ENCODE data around the gene NXN.
A peak's percentile ranks its signal among the peaks of the same experiment; 100 is the strongest.

The NXN gene

DNA sequence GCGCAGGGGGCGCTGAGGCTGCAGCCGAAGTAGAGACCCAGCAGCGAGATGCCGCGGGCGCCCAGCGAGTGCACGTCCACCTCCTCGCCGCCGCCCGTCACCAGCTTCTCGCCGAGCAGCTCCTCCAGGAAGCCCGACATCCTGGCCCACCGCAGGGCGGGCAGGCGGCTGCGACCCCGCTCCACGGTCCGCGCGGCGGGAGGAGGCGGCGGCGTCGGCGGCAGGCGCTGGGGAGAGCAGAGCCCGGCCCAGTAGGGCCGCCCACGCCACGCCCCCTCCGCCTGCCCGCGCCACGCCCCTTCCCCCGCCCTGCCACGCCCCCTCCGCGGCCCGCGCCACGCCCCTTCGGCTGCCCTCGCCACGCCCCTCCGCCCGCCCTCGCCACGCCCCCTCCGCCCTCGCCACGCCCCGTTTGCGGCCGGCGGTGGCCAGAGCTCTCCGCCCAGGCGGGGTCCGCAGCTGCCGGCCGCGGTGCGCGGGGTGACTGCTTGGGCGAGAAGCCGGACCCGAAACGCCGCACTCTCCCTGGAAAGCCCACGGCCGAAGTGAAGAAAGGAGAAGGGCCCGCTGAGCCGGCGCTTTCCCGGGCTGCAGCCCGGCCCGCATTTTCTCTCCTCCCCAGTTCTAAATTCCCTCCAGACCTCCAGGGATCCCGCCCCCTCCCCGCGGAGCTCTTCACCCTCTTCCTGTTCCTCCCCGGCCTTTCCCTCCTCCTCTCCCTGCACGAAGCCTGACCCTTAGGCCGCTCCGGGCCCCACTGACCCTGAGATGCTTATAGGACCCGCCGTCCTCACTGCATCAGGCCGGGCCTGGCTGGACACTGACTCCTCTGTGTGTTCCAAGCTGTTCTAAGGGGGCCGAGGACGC is at the start of gene NXN:
Gene NXN, minus strand, starts transcription at position 238 of the 867 bp plus-strand sequence.
- peak; percentile 85 for DNase-seq (ENCODE audit: low spot score)

DNA sequence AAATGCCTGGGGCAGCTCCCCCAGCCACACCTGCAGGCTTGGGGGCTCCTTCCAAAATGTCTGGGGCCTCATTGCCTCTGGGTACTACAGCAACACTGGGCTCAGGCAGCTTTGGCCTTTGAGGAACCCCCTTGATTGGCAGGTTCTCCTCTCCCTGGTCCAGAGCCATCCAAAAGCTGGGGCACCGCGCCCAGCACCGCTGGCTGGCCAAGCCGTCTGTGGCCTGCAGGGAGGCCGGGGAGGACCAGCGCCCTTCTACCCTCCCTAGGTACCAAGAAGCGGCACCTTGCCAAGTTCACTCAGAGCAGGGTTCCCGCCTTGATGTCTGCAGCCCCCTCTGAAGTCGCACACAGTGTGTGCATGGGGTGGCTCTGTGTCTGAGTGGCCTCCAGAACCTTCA is 47.5 kb upstream of the NXN start:
- DNase-seq (ENCODE audit: low spot score) = no peak

DNA sequence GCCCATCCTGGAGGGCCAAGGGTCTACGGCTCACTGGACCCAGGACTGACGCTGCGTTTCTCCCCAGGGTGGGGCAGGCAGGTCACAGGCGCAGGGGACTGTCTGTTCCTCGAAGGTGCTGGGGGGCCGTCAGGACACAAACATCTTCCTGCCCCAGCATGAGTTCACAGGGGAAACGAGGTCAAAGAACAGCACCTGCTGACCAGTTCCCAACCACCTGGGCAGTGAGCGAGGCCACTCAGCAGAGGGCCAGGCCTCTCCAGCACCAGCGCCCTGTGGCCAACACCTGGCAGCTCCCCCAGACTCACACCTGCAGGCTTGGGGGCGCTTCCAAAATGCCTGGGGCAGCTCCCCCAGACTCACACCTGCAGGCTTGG is 47.0 kb upstream of the NXN start:
- no peak for DNase-seq (ENCODE audit: low spot score)

DNA sequence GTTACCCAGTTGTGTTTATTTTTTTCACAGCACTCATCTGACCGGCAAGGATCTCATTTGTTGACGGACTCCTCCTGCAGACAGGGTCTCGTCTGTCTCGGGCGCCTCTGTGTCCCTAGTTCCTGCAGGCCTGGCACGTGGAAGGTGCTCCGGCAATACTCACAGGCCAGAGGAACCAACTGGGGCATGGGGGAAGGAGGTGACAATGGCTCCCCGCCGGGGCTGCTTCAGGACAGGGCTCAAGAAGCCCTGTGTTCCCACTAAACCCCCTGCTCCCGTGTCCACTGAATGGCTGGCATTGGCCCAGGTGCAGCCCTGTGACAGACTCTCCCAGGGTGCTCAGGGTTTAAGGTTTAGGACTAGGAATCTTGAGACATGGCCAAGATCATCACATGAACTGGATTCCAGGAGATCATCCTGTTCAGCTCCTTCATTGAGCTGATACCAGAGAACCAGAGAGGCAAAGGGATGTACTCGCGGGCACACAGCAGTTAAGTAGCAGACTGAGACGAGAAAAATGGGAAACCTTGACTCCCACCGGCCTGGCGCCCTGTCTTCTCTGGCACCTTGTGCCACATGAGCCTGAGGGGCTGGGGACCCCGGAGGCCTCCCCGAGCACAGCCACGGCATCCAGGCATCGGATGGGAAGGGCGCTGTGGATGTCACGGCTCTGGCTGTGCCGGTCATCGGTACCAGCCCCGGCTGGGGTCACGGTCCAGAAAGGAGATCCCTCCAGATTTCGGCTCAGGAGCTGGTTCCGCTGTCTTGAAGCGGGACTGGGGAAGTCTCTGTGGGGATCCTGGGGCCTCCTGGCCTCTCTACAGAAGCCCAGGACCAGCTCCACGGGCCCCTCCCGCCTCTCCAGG is 46.4 kb upstream of the NXN start:
- DNase-seq (ENCODE audit: low spot score) = no peak

DNA sequence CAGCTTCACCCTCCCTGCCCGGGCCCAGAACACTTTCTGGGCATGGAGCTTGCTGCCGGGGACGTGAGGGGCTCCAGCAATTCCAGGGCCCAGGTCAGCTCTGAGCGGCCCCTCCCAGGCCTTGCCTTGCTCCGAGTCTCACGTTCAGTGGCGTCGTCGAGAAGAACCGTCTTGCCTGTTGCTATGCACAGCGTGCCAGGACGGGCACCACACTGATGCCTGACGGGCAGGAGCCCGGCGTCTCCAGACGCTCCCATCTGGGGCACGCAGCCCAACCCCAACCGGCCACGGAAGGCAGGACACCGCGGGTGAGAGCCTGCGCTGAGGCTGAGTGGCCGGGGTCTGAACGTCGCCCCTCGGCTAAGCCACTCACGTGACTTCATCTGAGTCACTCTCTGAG is 44.5 kb upstream of the NXN start:
- DNase-seq (ENCODE audit: low spot score) = no peak

DNA sequence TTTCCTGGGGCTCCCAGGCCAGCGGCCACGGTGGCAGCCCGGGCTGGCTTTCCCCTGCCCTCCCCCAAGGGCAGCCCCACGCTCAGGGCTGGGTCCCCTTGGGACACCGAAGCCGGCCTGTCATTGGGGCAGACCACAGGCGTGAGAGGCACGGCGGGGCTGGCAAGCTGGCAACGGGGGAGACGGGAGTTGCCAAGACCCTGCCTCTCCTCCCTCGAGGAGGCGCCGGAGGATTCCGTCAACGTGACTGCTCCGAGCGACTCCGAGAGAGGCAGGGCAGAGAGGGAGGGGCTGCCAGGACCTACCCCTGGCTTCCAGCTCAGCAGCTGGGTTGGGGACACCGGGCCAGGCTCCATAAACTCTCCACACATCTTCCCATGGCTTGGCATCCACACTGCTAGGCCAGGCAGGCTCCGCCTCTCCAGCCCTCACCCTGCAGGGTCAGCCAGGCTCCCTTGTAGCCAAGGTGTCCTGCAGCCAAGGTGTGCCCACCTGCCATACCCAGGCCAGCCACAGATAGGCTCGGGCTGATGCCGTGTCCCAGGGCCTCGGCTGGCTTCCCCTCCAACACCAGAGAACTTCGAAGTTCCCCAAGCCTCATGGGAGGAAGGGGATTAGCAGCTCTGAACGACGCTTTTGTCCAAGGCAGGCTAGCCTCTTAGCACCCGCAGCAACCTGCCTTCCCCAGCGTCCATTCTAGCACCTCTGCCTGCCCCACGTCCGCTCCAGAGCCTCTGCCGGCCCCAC is 42.9 kb upstream of the NXN start:
- no peak for DNase-seq (ENCODE audit: low spot score)

DNA sequence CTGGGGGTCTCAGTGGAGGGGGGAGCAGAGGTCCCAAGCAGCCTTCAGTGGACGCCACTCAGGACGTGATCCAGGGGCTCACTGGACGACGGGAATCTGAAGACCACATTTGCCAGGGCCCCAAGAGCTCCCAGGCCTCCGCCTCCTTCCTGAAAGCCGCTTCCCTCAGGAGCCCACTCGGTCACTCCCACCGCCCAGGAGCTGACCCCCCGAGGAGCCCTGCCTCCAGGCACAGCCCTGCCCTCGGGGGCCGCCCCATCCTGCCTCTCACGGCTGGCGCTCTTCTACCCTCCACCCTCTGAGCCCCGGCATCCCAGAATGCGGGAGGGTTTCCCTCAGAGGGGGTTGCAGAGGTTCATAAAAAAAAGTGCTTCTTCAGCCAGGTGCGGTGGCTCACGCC is 41.6 kb upstream of the NXN start:
- no peak for DNase-seq (ENCODE audit: low spot score)

DNA sequence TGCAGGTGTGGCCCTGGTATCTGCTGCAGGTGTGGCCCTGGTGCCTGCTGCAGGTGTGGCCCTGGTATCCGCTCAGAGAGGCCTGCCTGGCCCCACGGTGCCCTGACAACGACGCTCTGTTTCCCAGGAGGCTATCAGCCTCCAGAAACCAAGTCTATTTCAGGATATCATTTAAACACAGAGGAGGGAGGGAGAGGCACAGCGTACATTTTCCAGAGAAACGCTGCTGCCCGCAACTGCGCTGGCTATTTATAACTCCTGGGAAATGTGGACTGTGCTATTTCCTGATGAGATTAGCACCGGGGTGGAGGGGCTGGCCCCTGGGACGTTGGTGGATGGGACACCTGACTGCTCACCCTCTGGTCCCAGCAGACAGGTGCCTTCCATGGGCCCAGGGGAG is 39.9 kb upstream of the NXN start:
- DNase-seq (ENCODE audit: low spot score) = no peak

DNA sequence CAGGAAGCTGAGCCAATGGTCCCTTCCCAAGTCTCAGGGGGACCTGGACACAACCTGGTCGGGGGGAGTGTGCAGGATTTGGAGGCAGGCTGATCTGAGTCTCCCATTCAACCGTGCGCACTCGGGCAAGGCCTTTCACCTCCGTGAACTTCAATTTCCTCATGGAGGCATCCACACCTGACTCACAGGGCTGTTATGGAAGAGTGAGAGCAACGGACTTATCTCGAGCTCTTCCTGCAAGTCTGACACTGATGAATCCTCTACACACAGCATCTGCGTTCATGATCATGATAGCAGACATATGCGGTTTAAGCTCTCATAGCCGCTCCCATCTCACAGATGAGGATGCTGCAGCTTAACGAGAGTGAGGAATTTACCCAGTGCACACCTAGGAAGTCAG is 39.0 kb upstream of the NXN start:
- DNase-seq (ENCODE audit: low spot score) = no peak

DNA sequence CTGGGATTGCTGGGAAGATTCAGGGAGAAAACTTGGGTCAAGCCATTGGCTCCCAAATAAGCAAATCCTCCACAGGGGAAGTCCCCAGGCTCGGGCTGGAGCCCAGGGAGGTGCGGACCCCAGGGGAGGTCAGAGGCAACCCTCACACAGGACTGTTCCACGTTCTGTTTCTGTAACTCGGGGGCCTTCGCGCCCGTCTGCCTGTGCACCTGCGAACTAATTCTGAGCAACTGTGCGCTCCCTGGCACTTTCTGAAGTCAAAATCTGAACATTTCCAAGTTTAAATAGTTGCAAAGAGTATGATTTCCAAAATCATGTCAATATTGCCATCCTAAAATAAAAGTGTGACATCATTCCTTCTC is 34.1 kb upstream of the NXN start:
- DNase-seq (ENCODE audit: low spot score) = no peak

DNA sequence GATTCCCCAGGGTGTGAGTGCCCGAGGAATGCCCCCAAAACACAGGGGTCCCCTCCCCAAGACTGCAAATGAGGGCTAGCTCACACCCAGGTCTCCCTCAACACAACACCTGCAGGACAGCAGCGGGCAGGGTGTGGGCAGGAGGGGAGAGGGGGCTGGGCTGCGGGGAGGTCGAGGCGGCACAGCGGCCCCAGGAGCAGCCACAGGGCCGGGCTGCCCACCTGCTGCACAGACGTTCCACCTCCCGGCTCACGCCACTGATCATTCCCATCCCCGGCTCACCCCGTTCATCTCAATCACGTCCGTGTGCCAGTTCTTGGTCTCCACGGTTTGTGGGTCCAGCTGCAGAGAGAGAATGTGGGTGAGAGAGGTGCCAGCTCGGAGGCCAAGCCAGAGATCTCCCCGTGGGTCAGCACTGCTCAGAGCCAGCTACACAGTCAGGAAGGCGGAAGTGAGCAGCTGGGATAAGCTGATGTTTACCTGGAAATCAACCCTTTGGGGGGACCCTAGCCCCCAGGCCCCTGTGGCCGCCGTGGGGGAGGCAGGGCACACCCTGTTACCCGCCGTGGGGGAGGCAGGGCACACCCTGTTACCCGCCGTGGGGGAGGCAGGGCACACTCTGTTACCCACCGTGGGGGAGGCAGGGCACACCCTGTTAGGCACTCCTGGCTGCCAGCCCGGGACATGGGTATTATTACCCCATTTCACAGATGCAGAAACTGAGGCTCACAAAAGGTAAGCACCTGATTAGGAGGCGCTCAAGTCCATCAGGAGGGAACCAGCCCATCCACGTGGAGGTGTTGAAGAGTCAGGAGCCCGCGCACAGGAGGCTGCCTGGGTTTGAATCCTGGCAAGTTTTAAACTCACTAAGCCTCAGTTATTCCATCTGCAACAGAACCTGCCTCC is 33.5 kb upstream of the NXN start:
- DNase-seq (ENCODE audit: low spot score) = no peak

DNA sequence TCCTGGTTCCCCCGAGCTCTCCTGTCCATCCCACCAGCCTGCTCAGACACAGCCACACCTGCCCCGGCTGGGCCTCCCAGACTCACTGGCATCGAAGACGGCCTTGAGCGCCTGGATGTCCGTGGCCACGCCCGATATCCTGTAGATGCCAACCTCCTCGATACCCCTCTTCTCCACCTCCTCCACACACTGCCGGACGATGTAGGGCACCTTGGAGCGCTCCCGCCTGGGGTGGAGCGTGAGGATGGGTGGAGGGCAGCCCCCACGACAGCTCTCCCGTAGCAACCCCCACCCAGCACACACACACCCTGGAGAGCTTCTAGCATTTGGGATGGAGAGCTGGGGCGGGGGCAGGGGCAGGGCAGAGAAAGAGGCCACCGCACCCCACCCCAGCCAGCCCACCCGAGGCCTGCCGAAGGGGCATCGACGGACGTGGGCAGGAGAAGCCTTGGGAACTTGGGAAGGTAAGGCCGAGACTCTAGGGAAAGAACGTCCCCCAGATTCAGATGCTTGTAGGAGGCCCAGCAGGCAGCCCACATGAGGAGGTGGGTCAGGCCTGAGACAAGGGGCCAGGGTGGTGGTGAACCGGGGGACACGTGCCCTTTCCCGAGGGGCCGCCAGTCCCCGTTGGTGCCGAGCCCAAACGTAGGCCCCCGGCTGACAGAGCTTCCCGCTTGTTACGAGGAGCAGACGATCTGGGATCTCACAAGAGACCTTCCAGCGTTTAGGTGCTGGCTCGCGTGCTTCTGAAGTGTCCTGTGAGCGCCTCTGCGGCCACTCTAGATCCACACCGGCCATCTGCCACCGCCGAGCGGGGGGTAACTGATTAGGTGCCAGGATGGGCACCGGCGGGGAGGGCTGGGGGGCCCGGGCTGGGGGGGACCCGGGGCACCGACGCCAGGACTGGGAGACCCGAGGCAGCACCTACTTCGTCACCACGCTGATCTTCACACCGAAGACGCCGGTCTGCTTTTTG is 32.5 kb upstream of the NXN start:
- no peak for DNase-seq (ENCODE audit: low spot score)

DNA sequence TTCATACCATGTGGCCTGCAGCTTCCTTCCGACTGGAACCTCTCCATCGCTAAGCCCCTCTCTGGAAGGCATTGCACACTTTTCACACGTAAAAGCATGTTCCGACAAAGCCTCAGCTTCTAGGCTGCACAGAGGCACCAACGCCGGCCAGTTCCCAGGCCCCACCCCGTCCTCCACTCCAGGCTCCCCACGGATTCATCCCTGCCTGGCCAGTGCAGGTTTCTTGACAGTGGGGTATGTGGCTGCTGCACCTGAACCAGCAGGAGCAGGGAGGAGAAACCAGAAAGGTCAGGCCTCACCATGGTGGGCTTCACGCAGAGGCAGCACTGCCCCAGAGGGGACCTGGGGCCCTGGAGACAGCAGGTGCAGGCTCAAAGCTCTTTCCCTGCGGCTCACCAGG is 31.6 kb upstream of the NXN start:
- DNase-seq (ENCODE audit: low spot score) = no peak

DNA sequence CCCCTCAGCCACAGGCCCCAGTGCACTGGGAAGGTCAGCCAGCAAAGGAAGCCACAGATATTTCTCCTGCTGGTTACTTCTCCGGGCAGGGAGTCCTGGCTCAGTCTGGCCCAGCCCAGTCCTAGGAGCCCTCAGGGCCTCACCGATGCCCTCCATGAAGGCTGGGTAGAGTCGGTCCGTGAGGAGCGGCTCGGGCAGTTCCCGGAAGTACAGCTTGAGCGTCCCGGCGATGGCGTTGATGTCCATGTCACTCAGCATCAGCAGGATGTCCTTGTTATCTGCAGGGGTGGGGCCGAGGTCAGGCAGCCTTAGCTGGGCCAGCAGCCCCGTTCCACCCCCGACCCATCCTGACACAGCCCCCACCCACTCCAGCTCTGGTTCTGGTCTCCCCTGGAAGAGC is 31.0 kb upstream of the NXN start:
- no peak for DNase-seq (ENCODE audit: low spot score)

DNA sequence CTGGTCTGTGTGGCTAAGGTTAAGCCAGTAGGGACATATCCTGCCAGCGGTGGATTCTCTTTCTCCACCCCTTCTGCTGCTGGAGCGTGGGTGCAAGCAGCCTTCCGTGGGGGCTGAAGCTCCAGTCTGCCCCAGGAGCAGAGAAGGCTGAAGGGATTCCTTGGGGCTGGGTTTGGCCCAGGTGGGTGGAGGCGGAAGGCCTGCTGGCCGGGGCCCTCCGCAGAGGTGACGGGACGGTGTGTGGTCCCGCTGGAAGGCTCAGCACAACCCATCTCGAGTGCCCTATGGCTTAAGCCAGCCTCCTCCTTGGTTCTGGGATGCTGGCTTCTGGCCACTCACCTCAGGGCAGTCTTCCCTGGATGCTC is 30.5 kb upstream of the NXN start:
- DNase-seq (ENCODE audit: low spot score) = no peak

DNA sequence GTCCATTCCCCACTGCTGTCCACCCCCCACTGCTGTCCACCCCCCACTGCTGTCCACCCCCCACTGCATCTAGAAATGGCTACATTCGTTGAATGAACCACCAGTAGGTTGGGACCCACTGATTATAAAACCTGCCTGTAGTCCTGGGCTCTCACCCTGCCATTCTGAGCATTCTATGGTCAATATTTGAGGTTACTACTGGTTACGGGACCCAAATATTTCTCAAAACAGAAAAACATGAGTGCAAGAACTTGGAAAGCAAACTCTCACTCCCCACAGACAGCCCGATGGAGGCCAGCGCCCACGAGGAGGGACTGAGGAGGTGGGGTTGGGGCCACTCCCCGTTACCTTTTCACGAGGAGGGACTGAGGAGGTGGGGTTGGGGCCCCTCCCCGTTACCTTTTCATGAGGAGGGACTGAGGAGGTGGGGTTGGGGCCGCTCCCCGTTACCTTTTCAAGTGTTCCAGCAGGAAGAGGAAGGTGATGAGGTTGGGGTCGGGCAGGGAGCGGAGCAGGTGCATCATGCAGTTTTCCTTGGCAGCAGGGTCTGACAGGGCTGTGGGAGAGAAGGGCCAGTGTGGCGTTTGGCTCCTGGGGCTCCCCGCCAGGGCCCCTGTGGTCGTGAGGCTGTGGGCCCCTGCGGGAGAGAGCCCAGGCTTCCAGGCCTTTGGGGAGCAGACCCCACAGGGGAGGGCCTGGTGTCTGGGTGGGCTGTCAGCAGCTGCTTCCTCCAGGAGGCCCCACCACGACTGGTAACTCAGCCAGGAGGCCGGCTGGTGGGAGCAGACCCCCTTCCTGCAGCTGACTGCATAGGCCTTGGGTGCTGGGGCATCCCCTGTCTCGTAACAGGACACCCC is 29.9 kb upstream of the NXN start:
- no peak for DNase-seq (ENCODE audit: low spot score)

DNA sequence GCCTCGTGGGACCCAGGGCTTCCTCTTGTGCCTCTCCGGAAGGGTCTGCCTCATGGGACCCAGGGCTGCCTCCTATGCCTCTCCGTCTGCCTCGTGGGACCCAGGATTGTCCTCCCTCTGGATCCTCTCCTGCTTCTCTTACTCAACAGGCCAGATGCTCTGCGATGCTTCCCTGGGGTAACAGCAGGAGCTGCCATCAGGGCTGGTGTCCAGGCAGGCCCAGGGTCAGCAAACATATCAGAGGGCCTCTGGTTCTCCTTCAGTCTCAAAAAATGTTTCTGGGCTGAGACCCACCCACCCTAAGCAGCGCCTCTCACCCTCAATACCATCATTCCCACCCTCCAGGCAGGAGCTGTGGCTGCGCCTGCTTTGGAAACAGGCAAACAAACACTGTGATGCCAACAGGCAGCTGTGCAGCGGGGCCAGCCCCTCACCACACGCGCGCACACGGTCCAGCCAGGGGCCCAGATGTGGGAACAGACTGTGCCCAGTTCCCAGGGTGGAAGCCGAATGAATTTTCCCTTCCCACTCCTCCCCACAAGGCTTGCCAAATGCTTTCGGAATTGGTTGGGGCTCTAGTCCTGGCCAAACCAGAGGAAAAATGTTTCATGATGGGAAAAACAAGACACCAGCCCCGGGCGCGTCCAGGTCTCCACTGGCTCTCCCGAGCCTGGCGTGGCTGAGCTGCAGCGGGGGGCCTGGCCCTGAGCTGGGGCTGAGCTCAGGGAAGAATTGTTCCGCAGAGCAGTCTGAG is 28.6 kb upstream of the NXN start:
- DNase-seq (ENCODE audit: low spot score) = no peak

DNA sequence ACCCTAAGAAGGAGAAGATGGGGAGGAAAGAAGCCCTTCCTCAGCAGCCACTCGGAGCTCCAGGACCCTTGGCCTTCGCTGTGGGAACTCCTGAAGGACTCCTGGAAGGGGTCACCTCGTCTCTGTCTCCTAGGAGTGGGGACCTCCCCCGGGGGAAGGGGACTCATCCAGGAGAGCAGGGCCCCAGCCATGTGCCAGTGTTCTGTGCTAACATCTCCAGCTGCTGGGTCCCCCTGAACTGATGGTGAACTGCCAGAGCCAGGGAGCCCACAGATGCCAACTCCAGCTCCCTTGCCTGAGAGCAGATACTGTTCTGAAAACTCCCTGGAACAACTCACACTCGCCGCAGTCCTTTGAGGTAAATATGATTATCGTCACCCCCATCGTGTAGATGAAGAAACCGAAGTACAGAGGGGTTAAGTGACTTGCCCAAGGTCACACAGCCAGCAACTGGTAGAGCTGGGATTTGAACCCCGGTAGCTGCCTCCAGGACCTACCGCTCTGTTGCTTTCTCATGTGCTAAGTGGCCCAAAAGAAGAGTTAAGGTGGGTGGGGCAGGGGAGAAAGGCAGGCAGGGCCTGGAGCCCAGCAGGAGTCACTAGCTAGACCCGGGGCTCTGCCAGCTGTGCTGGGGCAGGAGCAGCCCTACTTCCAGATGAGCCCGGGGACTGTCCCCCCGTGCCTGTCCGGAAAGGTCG is 27.9 kb upstream of the NXN start:
- no peak for DNase-seq (ENCODE audit: low spot score)
